CD4-positive, alpha-beta T cell treated with Interferon gamma for 1 hour (primary cell): ENCODE data around the gene TMEM219.
"Not testable (repeated sequence)": the region's sequence is repeated elsewhere in the genome, so short reads cannot be mapped to it uniquely, and the experiment has no call there.

ENCODE experiments used
- DNase-seq: peaks from one replicate; pipeline ENCODE4 v3.0.0-alpha.2; 2020

TMEM219 gene

GRCh38 chr16:29996766-29997250, 34.9 kb downstream of the TMEM219 start:
- DNase-seq, result no peak

GRCh38 chr16:29999605-30000004, 37.7 kb downstream of the TMEM219 start:
- DNase-seq, result no peak

- no peak for DNase-seq
These were observed 39.1 kb downstream of the TMEM219 start for GRCh38 chr16:30000735-30001631.

GRCh38 chr16:30002614-30003346, 40.9 kb downstream of the TMEM219 start:
- no peak for DNase-seq

GRCh38 chr16:30003670-30004423, 42.0 kb downstream of the TMEM219 start:
- no peak for DNase-seq

- DNase-seq, result no peak
These were observed 42.5 kb downstream of the TMEM219 start for GRCh38 chr16:30004424-30004776.

GRCh38 chr16:30004811-30005242, 42.9 kb downstream of the TMEM219 start:
- DNase-seq, result no peak

GRCh38 chr16:30005341-30006094, 43.6 kb downstream of the TMEM219 start:
- DNase-seq, result peak; percentile 38

GRCh38 chr16:30006095-30006473, 44.2 kb downstream of the TMEM219 start:
- DNase-seq, result no peak

GRCh38 chr16:30006659-30007377, 44.9 kb downstream of the TMEM219 start:
- DNase-seq, result no peak

- no peak for DNase-seq
These were observed 45.6 kb downstream of the TMEM219 start for GRCh38 chr16:30007378-30007895.

GRCh38 chr16:30009085-30009862, 47.4 kb downstream of the TMEM219 start:
- no peak for DNase-seq

GRCh38 chr16:30009990-30010843, 48.3 kb downstream of the TMEM219 start:
- no peak for DNase-seq

- peak; percentile 16 for DNase-seq
These were observed 49.2 kb downstream of the TMEM219 start, which contains the start of gene DOC2A for GRCh38 chr16:30010844-30011713. TSS of gene DOC2A (minus strand) at chr16:30011027. CDS start at chr16:30010222, 805 bp downstream.

- DNase-seq, result no peak
These were observed 50.0 kb downstream of the TMEM219 start for GRCh38 chr16:30011714-30012504.

GRCh38 chr16:30012598-30012997, 50.7 kb downstream of the TMEM219 start:
- not testable (repeated sequence) for DNase-seq

- not testable (repeated sequence) for DNase-seq
These were observed 53.6 kb downstream of the TMEM219 start for GRCh38 chr16:30015450-30015849.
